ENCODE data around the gene CDC42BPB. TPM values are rescaled to one million over a fixed set of nuclear protein-coding genes. Genes with fewer than 3 reads are reported as not detected.
A peak's percentile ranks its signal among the peaks of the same experiment; 100 is the strongest.

CDC42BPB gene
- total RNA-seq, 1 experiment from 2014 or later: 103 TPM

DNA sequence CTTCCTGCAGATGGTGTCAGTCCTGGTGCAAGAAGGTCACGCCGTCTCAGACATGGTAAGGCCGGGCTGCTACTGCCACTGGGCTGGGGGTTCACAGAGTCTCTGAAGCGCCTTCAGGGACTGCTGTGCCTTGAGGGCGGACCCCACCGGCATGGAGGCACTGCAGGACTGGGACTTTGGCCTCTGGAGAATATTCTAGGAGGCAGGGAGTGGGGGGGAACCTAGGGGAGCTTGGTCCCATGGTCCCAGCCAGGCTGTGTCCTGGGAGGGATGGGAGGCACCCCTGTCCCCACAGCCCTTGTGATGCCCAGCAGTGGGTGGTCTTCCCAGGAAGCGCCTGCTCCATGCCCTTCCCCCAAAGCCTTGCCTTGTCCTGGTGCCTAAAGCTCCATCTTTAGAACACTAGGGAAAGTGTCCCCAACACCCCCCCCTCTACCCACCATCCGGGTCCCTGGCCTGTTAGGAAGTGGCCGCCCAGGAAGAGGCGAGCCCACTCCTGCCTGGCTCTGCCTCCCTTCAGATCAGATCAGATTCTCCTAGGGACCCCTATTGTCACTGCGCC lies 133.3 kb downstream of the CDC42BPB start:
- H2BK120ac ChIP-seq (ENCODE audit: low read depth, low read length, poor library complexity, severe bottlenecking): no peak overlapping the region
- H3K56ac ChIP-seq (ENCODE audit: insufficient read length, low read depth, low read length): no peak overlapping the region
- no peak overlapping the region for H2BK20ac ChIP-seq (ENCODE audit: low read depth, low read length, poor library complexity, severe bottlenecking)
- H3K27ac ChIP-seq (ENCODE audit: insufficient read length, low read depth, low read length): no peak overlapping the region
- no peak overlapping the region for H2BK15ac ChIP-seq (ENCODE audit: low read depth, low read length)
- Mint-ChIP-seq H3K27me3 (ENCODE audit: low read depth) (peaks cover 34% of the 10 kb centered on the region), H3K27ac (no peak overlapping the region), H3K36me3 (ENCODE audit: insufficient read depth in 1 of 3, low read depth in 3 of 3) (no peaks in the 10 kb centered on the region), H3K9me3 (no peaks in the 10 kb centered on the region; a peak in 1 of 5 replicates), H3K4me3 (no peak overlapping the region), H3K4me1 (peaks cover 13 to 19% of the 10 kb centered on the region in 2 experiments)
- no peak overlapping the region for H3K18ac ChIP-seq (ENCODE audit: insufficient read length, low read depth, low read length)
- TF ChIP-seq CTCF (conservative IDR thresholded peaks at IDR 0.05): no peak
- no peak overlapping the region for H2BK5ac ChIP-seq (ENCODE audit: insufficient read length, low read length)
- H2AK5ac ChIP-seq (ENCODE audit: insufficient read length, low read length): no peak overlapping the region
- H3K23me2 ChIP-seq (ENCODE audit: insufficient read length, low read depth, low read length, poor library complexity, severe bottlenecking): peaks cover 15% of the 10 kb centered on the region
- H4K20me1 ChIP-seq (ENCODE audit: control insufficient read depth, insufficient read depth, insufficient read length): no peaks in the 10 kb centered on the region
- H3K9ac ChIP-seq (ENCODE audit: extremely low read depth, insufficient read length, low read length): no peak overlapping the region
- H3T11ph ChIP-seq (ENCODE audit: low read length): no peak overlapping the region
- H4K5ac ChIP-seq (ENCODE audit: insufficient read length, low read depth, low read length): no peak overlapping the region
- no peaks in the 10 kb centered on the region for H3K79me2 ChIP-seq (ENCODE audit: insufficient read depth, low read length)
- H3K9me3 ChIP-seq (ENCODE audit: control insufficient read depth, low read depth, low read length): no peaks in the 10 kb centered on the region
- no peak overlapping the region; the same call in 1 of the 2 replicates for H3K14ac ChIP-seq (ENCODE audit: insufficient read depth, low read length)
- no peak overlapping the region for H3K23ac ChIP-seq (ENCODE audit: insufficient read length, low read depth, low read length)
- no peak overlapping the region for H2BK12ac ChIP-seq (ENCODE audit: insufficient read length, low read depth, low read length)
- no peaks in the 10 kb centered on the region for H3K79me1 ChIP-seq (ENCODE audit: insufficient read depth, low read depth, low read length, poor library complexity, severe bottlenecking)
- WGBS (ENCODE audit: extremely low coverage, insufficient read length, low lambda C conversion rate): no CpG with 5 or more reads among the region's 11 CpGs
- no peaks in the 10 kb centered on the region for H3K4me1 ChIP-seq (ENCODE audit: insufficient read depth, low read length)
- no peak overlapping the region for H4K91ac ChIP-seq (ENCODE audit: insufficient read length, low read depth, low read length)
- no peak overlapping the region for H3K4ac ChIP-seq (ENCODE audit: low read depth, low read length)
- no peak overlapping the region for H4K8ac ChIP-seq (replicated peaks; ENCODE audit: insufficient read length, low read depth, low read length)
- no peak for DNase-seq
- peak overlapping the region; percentile 70 for H3K4me2 ChIP-seq (ENCODE audit: insufficient read depth, insufficient read length, low read length)
- H3K27me3 ChIP-seq (ENCODE audit: insufficient read depth, low read length): peaks cover 27% of the 10 kb centered on the region
- no peak overlapping the region for H2AFZ ChIP-seq (ENCODE audit: low read length)

Data from H9 (cell line).